SKM-1 (cell line): ENCODE results near the gene WTAP.
"Not testable (repeated sequence)": the region's sequence is repeated elsewhere in the genome, so short reads cannot be mapped to it uniquely, and the experiment has no call there.

Source experiments
- DNase-seq: peaks from one replicate; lab custom pipeline; 2025; ENCODE audit not compliant: unreplicated experiment; lab: John Stamatoyannopoulos, UW

WTAP gene

DNA sequence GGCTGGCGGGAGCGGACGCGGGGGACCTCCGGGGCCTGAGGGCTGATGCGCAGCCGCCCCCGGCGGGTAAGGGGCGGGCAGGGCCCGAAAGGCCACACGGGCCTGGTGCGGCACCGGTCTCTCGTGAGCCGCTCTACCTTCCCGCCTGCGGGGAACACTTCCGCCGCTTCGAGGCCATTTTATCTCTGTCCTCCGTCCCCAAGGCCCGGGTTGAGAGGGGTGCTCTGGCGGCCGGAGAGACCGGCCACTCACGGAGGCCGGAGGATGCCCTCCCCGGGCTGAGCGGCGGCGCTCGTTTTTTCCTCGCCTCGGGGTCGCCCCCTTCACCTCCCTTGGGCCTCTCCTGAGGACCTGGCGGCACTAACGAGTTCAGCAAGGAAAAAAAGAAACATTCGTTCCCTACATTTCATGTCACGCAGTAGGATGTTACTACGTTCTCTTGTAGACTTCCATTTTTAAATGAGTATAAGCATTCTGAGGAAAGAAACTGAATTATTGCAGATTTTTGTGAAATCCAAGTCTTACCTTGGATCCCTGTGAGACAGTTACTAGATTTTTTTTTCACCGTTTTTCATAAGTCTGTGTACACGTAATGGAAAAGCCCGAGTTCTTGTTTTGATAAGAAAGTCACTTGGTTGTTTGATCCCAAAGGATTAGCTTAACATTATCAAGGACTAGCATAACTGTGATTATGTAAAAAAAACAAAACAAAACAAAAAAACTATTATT is 575 bp downstream of the WTAP start:
- no peak for DNase-seq

DNA sequence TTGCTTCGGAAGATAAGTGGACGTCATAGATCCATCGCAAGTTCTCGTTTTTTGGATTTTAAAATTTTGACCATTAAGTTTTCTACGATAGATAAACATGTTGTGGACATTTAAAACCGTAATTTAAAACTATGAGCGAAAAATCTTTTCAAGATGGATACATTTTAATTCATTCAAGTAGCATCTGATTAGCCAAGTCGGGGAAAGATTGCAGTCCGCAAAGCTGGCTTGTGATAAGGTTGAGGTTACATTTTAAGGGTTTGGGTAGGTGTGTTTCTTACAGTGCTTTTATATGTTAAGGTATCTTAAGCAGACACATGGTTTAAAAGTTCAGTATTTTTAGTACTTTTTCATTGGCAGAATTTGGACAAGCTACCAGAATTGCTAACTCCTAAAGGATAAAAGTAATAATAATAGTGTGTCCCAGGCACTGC is 1.2 kb downstream of the WTAP start:
- no peak for DNase-seq

GRCh38 chr6:159729598-159730331 is 2.5 kb downstream of the WTAP start:
- DNase-seq: no peak

- DNase-seq: no peak
These were observed 3.0 kb downstream of the WTAP start for GRCh38 chr6:159730332-159730676.

DNA sequence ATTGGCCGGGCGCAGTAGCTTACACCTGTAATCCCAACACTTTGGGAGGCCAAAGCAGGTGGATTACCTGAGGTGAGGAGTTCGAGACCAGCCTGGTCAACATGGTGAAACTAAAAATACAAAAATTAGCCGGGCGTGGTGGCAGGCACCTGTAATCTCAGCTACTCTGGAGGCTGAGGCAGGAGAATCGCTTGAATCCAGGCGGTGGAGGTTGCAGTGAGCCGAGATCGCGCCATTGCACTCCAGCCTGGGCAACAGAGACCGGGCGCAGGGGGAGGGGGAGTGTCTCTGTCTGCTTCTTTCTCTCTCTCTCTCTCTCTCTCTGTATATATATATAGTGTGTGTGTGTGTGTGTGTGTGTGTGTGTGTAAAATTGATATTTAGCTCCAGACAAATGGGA is 5.2 kb downstream of the WTAP start:
- not testable (repeated sequence) for DNase-seq

DNA sequence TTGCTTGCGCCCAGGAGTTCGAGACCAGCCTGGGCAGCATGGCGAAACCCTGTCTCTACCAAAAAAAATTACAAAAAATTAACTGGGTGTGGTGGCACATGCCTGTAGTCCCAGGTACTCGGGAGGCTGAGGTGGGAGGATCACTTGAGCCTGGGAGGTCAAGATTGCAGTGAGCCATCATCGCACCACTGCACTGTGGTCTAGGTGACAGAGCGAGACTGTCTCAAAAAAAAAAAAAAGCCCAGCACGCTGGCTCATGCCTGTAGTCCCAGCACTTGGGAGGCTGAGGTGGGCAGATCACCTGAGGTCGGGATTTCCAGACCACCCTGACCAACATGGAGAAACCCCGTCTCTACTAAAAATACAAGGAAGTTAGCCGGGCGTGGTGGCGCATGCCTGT is 6.1 kb downstream of the WTAP start:
- not testable (repeated sequence) for DNase-seq

DNA sequence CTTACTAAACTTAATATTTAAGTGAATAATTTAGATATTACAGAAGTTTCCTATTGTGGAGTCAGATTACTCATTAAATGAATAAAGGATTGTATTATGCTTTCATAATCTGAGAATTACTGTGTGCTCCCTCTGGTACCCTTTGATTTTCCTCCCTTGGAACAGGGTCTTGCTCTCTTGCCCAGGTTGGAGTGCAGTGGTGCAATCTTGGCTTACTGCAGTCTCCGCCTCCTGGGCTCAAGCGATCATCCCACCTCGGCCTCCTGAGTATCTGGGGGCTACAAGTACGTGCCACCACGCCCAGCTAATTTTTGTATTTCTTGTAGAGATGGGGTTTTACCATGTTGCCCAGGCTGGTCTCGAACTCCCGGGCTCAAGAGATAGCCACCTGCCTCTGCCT is 9.6 kb downstream of the WTAP start:
- DNase-seq: no peak

DNA sequence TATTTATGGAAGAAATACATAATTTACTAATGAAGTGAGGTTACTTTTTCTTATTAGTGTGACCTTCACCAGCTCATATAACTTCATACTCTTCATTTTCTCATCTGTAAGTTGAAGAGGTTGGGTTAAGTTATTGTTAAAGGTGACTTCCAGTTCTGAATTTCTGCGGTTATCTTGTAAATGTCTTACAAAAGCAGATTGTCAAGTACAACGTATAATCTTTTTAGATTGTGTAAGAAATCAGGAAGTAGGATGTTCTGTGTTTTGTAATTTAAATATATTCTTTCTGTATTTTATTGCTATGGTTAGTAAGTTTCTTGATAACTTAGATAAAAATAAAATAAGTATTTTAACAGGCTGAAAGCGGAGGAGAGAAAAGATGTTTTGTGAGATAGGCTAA is 12.0 kb downstream of the WTAP start:
- no peak for DNase-seq

- no peak for DNase-seq
These were observed 14.9 kb downstream of the WTAP start for GRCh38 chr6:159742165-159742564.

GRCh38 chr6:159745081-159745480 is 17.8 kb downstream of the WTAP start:
- DNase-seq: no peak

DNA sequence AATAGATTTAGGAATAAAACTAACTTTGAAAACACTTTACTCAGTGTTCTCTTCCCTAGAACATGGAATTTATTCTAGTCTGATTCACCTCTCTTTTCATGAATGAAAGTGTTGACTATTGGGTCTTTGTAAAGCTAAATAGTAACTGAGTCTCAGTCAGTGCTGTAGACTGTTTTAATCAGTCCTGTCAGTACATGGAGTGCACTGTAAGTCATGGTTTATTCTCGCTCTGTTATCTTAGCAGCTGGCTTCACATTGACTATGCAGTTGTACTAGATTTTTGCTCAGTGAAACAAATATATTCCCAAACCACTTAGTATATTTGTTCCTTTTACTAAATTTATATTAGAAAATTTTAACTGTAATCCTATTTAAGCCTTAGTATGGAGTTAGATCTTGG is 19.5 kb downstream of the WTAP start:
- DNase-seq: no peak

- not testable (repeated sequence) for DNase-seq
These were observed 20.8 kb downstream of the WTAP start for GRCh38 chr6:159748127-159748526.

DNA sequence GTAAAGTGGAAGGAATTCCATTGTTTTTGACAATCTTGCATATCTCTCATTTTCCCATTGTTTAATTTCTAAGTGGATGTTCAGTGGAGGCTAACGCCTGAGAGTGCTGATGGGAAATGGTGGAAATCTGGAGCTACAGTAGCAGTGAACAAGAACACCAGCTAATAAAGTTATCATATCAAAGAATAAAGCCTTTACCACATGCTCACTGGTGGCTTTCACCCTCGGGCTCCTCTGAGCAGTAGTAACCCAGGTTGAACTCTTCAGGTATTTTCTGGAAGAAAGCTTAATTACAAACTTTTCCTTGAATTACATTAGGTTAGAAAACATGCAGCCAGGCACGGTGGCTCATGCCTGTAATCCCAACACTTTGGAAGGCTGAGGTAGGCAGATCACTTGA is 24.1 kb downstream of the WTAP start:
- DNase-seq: no peak

DNA sequence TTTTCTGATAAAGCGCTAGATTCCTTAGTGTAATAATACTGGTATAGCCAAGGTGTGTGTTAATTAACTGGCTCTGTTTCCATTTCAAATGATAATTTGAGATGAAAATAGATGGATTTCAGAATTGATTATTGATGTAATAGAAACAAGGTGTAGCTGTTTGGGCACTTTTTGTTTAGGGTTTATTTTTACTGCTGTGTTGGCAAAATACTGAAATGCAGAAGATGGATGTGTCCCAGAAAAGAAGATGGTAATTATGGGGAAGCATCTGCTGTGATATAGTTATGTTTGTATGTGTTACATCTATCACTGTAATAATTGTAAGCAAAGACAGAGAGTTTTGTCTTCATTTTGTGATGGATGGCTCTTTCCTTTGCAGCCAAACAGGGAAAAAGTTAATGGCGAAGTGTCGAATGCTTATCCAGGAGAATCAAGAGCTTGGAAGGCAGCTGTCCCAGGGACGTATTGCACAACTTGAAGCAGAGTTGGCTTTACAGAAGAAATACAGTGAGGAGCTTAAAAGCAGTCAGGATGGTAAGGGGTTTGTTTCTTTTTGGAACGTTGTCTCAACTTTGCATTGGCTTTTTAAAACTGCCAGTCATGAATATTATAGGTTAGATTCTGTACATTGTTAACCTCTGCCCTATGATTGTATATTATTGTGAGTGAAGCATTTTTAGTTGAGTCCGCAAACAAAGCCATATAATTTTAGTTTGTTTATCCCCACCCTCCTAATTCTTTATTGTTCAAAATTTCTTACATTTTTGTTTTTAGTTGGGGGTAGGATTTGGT is 26.0 kb downstream of the WTAP start:
- no peak for DNase-seq

DNA sequence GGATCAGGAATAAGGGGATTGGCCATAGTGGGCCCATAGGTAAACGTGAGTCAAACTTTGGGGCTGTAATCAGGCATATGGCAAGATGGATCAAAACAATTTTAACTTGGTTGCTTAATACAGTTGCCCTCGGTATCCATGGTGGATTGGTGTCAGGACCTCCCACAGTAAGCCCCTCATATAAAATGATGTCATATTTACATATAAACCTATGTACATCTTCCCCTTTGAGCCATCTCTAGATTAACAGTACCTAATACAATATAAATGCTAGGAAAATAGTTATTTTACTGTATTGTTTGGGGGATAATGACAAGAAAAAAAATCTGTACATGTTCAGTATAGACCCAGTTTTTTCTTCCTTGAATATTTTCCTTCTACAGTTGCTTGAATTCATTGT is 27.1 kb downstream of the WTAP start:
- no peak for DNase-seq

DNA sequence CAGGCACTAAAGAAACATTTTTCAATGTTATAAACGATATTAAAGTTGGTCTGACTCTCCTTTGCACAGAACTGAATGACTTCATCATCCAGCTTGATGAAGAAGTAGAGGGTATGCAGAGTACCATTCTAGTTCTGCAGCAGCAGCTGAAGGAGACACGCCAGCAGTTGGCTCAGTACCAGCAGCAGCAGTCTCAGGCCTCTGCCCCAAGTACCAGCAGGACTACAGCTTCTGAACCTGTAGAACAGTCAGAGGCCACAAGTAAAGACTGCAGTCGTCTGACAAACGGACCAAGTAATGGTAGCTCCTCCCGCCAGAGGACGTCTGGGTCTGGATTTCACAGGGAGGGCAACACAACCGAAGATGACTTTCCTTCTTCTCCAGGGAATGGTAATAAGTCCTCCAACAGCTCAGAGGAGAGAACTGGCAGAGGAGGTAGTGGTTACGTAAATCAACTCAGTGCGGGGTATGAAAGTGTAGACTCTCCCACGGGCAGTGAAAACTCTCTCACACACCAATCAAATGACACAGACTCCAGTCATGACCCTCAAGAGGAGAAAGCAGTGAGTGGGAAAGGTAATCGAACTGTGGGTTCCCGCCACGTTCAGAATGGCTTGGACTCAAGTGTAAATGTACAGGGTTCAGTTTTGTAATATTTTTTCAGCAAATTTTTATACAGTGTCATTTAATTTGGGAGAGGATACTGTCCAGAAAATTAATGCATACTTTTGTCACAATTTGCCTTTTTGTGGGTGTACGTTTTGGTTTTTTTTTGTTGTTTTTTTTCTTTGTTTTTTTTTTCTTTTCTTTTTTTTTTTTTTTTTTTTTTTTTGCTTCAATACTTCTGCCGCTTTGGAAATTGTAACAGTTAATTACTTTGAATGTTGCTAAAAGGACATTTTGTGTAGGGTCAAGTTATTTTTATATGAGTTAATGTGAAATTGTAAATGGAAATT is 27.9 kb downstream of the WTAP start:
- DNase-seq: no peak

DNA sequence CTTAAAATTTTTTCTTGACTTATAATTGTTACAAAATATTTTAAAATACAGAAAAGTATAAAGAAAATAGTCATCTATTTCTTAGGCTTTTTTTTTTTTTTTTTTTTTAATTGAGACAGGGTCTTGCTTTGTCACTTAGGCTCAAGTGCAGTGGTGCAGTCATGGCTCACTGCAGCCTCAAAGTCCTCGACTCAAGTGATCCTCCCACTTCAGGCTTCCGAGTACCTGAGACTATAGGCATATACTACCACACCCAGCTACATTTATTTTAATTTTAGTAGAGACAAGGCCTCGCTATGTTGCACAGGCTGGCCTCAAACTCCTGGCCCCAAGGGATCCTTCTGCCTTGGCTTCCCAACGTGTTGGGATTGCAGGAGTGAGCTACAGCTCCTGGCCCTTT is 29.2 kb downstream of the WTAP start:
- DNase-seq: no peak

GRCh38 chr6:159758031-159759001 is 31.0 kb downstream of the WTAP start:
- DNase-seq: no peak

- no peak for DNase-seq
These were observed 32.3 kb downstream of the WTAP start for GRCh38 chr6:159759645-159760044.

DNA sequence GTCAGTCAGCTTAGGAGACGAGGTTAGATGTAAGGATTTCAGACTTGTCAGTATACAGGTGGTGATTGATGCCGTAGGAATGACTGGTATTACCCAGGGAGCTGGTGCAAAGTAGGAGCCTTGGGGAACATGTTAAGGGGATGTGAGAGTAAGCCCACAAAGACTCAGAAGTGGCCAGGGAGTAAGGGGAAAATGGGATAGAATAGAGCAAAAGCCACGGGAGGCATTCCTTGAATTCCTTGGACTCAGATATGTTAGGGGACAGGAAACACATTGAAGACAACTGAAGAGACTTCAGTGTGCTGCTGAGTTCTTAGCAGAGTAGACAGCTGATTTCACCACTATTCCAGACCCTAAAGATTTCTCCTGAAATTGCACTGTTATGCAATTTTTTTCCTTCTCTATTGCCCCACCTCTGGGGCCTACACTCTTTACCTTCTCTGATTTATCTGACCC is 33.3 kb downstream of the WTAP start:
- DNase-seq: no peak
